Activated naive CD4-positive, alpha-beta T cell treated with anti-CD3 and anti-CD28 coated beads, Interleukin-2, amount 50 U/mL, for 72 hours (primary cell): ENCODE data around the gene PGAM5. TPM values are rescaled to one million over a fixed set of nuclear protein-coding genes. Genes with fewer than 3 reads are reported as not detected.
A peak's percentile ranks its signal among the peaks of the same experiment; 100 is the strongest.

ENCODE experiments used
- ATAC-seq, 2 donors: fragments of 150-1000 bp; cut with Tn5 transposase; 2 replicates each; pipeline ENCODE4 v1.10.0; 2021; ENCODE audit warnings: mild to moderate bottlenecking in 2 of 2, moderate library complexity in 2 of 2
- DNase-seq, 2 donors: peaks; one replicate each; pipeline ENCODE4 v3.0.0; 2021 to 2022; ENCODE audit warnings: low spot score in 2 of 2
- H3K27ac Mint-ChIP-seq, 2 donors: one replicate each; pipeline ENCODE4 v1.8.0; 2022; ENCODE audit warnings: mild to moderate bottlenecking in 2 of 2, mixed read lengths in 2 of 2
- H3K36me3 Mint-ChIP-seq, 2 donors: one replicate each; pipeline ENCODE4 v1.8.0; 2022; ENCODE audit warnings: mixed read lengths in 2 of 2
- H3K9me3 Mint-ChIP-seq, 2 donors: one replicate each; pipeline ENCODE4 v1.8.0; 2022; ENCODE audit warnings: mixed read lengths in 2 of 2
- total RNA-seq, 2 donors: library from RNA; stranded (reverse); gene quantifications; one replicate each; pipeline ENCODE4 v1.2.3, GENCODE V29; 2022

Gene PGAM5
- total RNA-seq, result 10 to 100 TPM; 60.0 to 65.9 TPM

GRCh38 chr12:132710405-132711079, at the start of gene PGAM5:
Gene PGAM5, plus strand, starts transcription at chr12:132710842. Its CDS starts 35 bp downstream, at chr12:132710877.
- Mint-ChIP-seq H3K27ac (peak within 1 kb of the TSS; percentile 89 to 90), H3K36me3 (peaks cover 13 to 34% of the 10 kb centered on the region in 2 donors), H3K9me3 (peaks cover 5 to 11% of the 10 kb centered on the region in 2 donors)
- ATAC-seq, result peak; percentile 95
- DNase-seq, result peak; percentile 91

DNA sequence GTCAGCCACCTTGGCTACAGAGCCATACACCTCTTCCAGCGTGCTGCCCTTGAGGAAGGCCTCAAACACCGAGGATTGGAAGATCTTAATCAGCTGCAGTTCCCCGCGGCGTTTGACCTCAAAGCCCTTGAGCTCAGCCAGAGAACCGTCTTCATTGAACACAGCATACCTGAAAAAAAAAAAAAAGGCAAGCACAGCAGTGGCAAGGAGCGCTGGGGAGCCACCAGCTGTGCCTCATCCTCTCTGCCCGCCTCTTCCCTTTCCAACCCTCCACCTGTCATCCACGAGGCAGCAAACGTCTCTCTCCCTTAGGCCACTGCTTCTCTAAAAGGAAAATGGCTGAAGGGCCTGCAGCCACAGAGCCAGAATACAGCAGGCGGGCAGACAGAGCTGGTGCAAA, 49.6 kb upstream of the PGAM5 start:
- DNase-seq, result no peak
- H3K27ac Mint-ChIP-seq, result no peak overlapping the region
- ATAC-seq, result no peak
- no peaks in the 10 kb centered on the region for H3K9me3 Mint-ChIP-seq
- H3K36me3 Mint-ChIP-seq, result peaks cover 39 to 46% of the 10 kb centered on the region in 2 donors

GRCh38 chr12:132661972-132662371, 48.7 kb upstream of the PGAM5 start:
- Mint-ChIP-seq H3K36me3 (peaks cover 41 to 46% of the 10 kb centered on the region in 2 donors), H3K27ac (no peak overlapping the region), H3K9me3 (no peaks in the 10 kb centered on the region)
- ATAC-seq (no peak), DNase-seq (no peak)

- Mint-ChIP-seq H3K27ac (no peak overlapping the region), H3K36me3 (peaks cover 36 to 40% of the 10 kb centered on the region in 2 donors), H3K9me3 (no peaks in the 10 kb centered on the region)
- DNase-seq (no peak), ATAC-seq (no peak)
Measured at GRCh38 chr12:132662901-132663755, 47.5 kb upstream of the PGAM5 start.

DNA sequence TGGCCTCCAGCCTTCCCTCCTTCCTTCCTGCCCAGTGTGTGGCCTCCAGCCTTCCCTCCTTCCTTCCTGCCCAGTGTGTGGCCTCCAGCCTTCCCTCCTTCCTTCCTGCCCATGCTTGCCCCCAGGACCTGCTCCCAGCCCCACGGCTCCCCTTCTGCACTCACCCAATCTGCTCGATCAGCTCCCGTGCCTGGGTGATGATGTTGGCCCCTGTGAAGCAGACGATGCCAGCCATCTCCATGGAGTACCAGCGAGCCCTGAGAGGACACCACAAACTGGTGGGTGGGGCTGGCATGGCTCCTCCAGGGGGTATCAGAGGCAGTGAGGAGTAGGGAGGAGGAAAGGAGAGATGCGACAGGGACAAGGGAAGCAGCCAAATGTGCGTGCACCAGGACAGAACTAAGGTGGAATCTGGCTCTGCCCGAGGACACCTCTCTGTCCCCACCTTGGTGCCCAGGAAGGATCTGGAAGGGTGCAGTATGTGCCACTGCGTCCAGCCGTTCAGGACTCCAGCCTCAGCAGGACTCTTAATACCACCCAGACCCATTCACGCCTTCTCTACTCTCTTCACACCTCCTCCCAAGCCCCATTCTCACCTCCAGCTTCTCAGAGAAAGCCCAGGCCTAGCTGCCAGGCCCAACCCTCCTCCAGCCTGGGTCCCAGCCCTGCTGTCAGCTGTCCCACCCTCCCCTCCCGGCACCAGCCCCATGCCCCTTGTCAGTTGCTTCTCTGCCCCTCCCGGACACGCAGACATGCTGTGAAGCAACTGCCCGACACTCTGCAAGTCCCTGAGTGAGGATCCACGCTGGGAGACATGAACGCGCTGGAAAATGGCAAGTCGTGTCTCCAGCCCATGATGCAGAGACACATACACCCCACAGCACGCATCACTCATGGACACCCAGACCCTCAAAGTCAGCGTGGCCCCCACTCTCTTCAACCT, 46.2 kb upstream of the PGAM5 start:
- ATAC-seq (no peak), DNase-seq (no peak)
- H3K9me3 Mint-ChIP-seq, result no peaks in the 10 kb centered on the region
- H3K36me3 Mint-ChIP-seq, result peaks cover 41 to 42% of the 10 kb centered on the region in 2 donors
- H3K27ac Mint-ChIP-seq, result no peak overlapping the region

GRCh38 chr12:132665149-132665491, 45.5 kb upstream of the PGAM5 start:
- peak overlapping the region in 1 of 2 donors; percentile 26 for H3K27ac Mint-ChIP-seq
- no peaks in the 10 kb centered on the region for H3K9me3 Mint-ChIP-seq
- DNase-seq (no peak), ATAC-seq (no peak)
- peaks cover 41 to 47% of the 10 kb centered on the region in 2 donors for H3K36me3 Mint-ChIP-seq

DNA sequence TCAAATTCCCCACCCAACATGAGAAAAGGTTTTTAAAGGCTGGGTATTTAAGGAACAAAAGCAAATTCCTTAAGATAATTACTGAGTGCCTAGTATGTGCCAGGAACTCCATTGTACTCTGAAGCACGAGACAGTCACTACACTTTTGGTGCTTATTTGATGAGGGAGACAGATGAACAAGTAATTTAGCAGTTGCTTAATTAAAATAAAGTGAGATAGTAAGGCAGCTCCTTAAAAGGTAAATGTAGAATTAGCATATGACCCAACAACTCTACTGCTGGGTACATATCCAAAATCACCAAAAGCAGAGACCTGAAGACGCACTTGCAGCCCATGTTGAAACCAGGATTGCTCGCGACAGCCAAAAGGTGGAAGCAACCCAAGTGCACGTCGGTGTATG, 44.8 kb upstream of the PGAM5 start:
- no peak overlapping the region for H3K27ac Mint-ChIP-seq
- peaks cover 41 to 47% of the 10 kb centered on the region in 2 donors for H3K36me3 Mint-ChIP-seq
- no peaks in the 10 kb centered on the region for H3K9me3 Mint-ChIP-seq
- DNase-seq, result no peak
- no peak for ATAC-seq

DNA sequence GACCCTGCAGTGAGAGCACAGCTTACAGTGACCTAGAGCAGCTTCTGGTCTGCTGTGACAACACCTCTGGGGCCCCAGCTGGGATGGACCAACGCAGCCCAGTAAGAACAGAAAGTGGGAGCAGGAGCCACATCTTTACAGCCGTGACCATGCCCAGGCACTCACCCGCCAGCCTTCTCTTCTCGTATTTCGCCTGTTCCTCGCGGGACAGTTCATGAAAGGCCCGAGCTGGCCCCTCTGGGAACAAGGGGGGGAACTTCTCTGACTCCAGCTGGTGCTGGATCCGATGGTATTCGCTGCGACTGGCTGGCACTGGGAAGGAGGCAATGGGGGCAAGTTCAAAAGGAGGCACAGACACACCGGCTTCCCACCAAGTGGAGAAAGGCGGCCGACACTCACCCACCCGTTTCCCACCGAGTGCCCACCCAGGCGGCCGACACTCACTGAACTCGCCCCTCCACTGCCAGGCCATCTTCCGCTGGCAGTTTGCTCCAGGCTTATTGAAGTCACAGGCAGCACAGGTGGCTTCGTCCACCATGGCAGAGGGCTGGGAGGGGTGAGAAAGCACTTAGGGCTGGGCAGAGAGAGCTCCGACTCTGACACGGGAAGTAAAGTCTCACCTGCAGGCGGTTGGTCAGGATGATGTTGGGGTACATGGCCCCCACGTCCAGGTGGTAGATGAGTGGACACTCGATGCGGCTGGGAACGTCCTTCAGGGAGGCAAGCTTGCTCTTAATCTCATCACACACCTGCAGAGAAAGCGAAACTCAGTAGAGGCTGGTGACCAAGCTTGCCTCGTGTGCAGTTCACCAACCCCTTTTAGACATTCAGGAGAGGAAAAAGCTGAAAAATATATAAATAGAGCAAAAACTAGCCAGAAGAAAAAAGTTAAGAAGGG, 42.2 kb upstream of the PGAM5 start:
- H3K9me3 Mint-ChIP-seq, result no peaks in the 10 kb centered on the region
- ATAC-seq (no peak), DNase-seq (no peak)
- H3K27ac Mint-ChIP-seq, result no peak overlapping the region
- peaks cover 32 to 45% of the 10 kb centered on the region in 2 donors for H3K36me3 Mint-ChIP-seq

- ATAC-seq, result no peak
- no peak overlapping the region for H3K27ac Mint-ChIP-seq
- DNase-seq, result no peak
- H3K36me3 Mint-ChIP-seq, result peaks cover 32 to 45% of the 10 kb centered on the region in 2 donors
- no peaks in the 10 kb centered on the region for H3K9me3 Mint-ChIP-seq
Measured at GRCh38 chr12:132669166-132669879, 41.3 kb upstream of the PGAM5 start.

GRCh38 chr12:132672116-132672515, 38.5 kb upstream of the PGAM5 start:
- Mint-ChIP-seq H3K9me3 (no peaks in the 10 kb centered on the region), H3K36me3 (peaks cover 27 to 44% of the 10 kb centered on the region in 2 donors), H3K27ac (peak overlapping the region in 1 of 2 donors; percentile 45)
- DNase-seq, result no peak
- ATAC-seq, result peak in 1 of 2 donors; percentile 10

DNA sequence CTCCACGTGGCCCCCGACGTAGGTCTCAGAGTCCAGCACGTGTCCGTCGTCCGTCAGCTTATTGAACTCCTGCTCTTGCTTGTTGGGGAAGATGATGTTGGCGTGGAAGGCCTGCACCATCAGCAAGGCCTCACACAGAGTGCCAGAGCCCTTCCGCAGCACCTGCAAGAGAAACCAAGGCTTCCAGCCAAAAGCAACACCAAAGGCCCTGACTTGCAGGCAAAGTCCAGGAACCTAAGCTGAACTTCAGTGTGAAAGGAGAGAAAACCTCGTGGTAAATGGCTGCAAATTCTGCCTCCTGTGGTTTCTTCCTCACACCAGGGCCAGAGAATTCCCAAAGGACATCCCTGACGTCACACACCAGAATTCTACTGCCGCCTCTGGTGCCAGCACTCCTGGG, 38.0 kb upstream of the PGAM5 start:
- ATAC-seq (no peak), DNase-seq (no peak)
- Mint-ChIP-seq H3K9me3 (no peaks in the 10 kb centered on the region), H3K36me3 (peaks cover 22 to 45% of the 10 kb centered on the region in 2 donors), H3K27ac (no peak overlapping the region)

DNA sequence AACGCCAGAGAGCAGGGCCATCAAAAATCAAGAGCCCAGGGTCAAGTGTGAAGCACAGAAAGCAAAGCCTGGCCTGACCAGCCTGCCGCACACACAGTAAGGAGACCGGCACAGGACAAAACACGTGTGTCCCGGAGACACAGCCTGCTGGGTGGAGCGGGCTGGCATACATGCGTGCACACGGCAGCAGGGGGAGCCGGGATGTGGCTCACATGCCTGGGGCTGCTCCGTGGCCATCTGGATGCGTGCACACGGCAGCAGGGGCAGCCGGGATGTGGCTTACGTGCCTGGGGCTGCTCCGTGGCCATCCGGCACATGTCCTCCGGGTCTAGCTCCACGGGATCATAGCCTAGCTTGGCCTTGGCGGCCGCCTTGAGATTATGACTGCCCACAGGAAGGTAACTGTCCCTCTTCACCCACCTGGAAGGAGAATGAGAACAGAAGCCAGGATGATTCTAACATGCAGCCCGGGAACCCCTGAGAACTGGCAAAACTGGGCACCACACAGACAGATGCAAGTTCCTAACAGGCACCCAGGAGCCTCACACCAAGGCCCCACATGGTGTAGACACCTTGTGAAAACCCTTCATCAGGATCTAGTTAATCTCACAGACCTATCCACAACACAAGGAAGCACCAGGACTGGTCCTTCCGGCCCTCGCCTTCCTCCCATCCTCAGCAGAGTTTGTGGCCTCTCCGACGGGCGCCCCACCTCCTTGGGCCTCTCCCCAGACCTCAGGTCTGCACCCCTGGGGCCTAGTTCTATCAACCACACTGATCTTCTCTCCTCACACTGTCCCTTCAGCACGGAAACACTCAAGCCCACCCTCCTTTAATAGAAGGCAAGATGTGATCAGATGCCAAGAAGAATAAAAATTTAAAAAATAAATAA, 37.1 kb upstream of the PGAM5 start:
- DNase-seq, result no peak
- Mint-ChIP-seq H3K27ac (no peak overlapping the region), H3K36me3 (peaks cover 21 to 43% of the 10 kb centered on the region in 2 donors), H3K9me3 (no peaks in the 10 kb centered on the region)
- ATAC-seq, result peak in 1 of 2 donors; percentile 6

DNA sequence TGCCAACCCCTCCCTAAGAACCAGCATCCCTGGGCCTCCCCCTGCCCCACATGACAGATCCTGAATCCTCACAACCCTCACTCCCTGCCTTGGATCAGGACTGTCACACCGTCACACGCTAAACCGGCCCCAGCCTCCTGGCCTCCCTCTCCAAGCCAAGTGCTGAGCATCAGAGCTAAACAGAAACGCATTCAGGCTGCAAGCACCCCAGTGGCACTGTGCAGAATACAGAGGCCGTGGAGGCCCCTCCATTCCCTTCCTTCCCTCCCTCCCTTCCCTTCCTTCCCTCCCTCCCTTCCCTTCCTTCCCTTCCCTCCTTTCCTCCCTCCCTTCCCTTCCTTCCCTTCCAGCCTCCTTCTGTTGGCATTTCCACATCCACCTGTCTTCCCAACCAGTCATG, 36.1 kb upstream of the PGAM5 start:
- peak overlapping the region in 1 of 2 donors; percentile 92 for H3K27ac Mint-ChIP-seq
- ATAC-seq (no peak), DNase-seq (no peak)
- peaks cover 13 to 44% of the 10 kb centered on the region in 2 donors for H3K36me3 Mint-ChIP-seq
- H3K9me3 Mint-ChIP-seq, result no peaks in the 10 kb centered on the region

DNA sequence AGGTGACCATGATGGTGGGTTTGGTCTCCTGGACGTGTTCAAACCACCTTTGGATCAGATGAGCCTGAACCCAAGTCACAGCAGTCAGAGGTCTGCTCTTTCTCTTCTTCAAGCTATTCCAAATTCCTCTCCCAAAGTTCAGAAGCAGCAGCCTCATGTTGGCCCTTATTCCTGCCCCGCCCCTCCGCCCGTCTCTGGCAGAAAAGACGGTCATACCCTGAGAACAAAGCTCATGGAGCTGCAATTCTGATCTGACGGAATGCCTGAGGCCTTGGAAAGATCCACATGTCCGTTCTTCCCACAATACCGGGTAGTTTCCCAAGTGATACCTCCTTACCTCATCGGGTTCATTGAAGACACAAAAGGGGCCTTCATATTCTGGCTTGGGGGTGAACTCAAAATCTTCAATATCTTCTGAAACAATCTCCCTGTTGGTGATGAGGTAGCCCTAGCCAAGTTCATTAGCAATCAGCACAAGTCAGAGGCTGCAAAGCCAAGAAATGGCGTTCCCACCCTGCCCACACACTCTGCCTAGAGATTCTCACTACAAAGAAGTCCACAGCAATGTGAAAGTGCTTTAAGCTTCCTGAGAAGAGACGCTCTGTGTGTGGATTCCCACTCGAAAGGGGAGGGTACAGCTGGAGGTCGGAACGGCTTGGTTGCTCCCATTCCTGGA, 34.7 kb upstream of the PGAM5 start:
- ATAC-seq (no peak), DNase-seq (no peak)
- Mint-ChIP-seq H3K36me3 (peaks cover 21 to 44% of the 10 kb centered on the region in 2 donors), H3K9me3 (no peaks in the 10 kb centered on the region), H3K27ac (no peak overlapping the region)
